Upper lobe of left lung (tissue), 4 donors: ENCODE data around the gene HSP90AA1.
A peak's percentile ranks its signal among the peaks of the same experiment; 100 is the strongest.

ENCODE experiments used
- CTCF ChIP-seq, 6 experiments: fragments of 450-650 bp in 4 of 6; fragments of 200-600 bp in 2 of 6; sonication (generic) in 2 of 6; IDR thresholded peaks; one replicate each; pipeline ENCODE4 v1.5.1; 2016 to 2019; ENCODE audit warnings: antibody characterized with exemption in 6 of 6
- POLR2A ChIP-seq, 4 donors: fragments of 450-650 bp; IDR thresholded peaks; one replicate each; pipeline ENCODE4 v1.5.1; 2016 to 2017; ENCODE audit warnings: antibody characterized with exemption in 4 of 4, mild to moderate bottlenecking in 2 of 4
- POLR2AphosphoS5 ChIP-seq, 2 donors: sonication (generic); formaldehyde crosslinking; IDR thresholded peaks; one replicate each; pipeline ENCODE4 v1.5.1; 2017; ENCODE audit warnings: antibody characterized with exemption in 2 of 2

DNA sequence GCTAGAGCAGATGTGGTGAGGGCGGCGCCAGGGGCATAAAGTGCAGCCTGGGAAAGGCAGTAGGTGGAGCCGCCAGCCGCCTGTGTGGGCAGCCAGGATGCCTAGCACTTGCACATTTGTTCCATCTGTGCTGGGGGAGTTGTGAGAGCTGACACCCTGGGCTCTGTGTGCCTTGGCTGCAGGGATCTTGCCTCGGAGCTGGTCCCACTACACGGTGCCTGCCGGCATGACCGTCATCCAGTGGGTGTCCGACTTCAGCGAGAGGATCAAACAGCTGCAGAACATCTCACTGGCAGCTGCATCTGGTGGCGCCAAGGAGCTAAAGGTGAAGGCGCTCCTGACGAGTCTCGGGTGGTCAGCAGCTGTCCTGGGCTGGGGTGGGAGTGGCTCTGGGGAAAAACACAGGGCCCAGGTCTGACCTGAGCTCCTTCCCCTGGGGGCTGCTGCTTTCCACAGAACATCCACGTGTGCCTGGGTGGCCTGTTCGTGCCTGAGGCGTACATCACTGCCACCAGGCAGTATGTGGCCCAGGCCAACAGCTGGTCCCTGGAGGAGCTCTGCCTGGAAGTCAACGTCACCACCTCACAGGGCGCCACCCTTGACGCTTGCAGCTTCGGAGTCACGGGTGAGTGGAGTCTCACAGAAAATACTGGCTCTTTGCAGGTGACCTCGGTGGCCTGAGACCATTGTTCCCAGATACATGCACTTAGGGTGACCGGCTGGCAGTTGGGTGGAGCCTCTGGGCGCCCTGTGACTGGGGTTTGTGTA lies 37.4 kb downstream of the HSP90AA1 start:
- no peak for TF ChIP-seq POLR2A (IDR thresholded peaks at IDR 0.05)
- no peak for TF ChIP-seq CTCF (IDR thresholded peaks at IDR 0.05)
- peak in 1 of 2 donors; percentile 61 for TF ChIP-seq POLR2AphosphoS5 (IDR thresholded peaks at IDR 0.05)
